ENCODE measurements around the gene ADARB2. TPM values are rescaled to one million over a fixed set of nuclear protein-coding genes. Genes with fewer than 3 reads are reported as not detected.

Gene ADARB2
- total RNA-seq, 4 donors from 2014 or later: 2.0 to 9.9 (median 5.1) TPM

DNA sequence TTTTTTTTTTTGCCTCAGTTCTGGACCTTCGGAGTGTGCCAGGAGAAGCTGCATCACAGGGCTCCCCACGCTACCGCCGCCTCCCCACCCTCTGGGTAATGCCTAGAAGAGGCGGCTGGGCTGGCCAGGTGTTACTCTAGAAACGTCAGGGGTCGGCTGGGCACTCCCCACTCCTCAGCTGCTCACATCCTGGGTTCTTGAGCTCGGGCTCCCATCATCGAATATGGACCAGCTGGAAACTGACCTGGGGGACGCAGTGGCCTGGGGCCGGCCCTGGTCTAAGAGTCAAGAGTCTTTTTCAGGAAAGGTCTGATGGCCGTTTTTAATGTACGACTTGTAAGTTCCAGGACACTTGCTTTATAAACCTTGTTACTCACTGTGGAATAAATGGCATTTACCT lies 354.6 kb downstream of the ADARB2 start:
- H3K36me3 ChIP-seq: no peaks in the 10 kb centered on the region
- H3K27me3 ChIP-seq: no peaks in the 10 kb centered on the region
- H3K4me3 ChIP-seq: no peak overlapping the region
- DNase-seq: peak; percentile 8 to 24 (median 23)
- no peak for TF ChIP-seq POLR2A (IDR thresholded peaks at IDR 0.05)
- TF ChIP-seq, protein P1, sequence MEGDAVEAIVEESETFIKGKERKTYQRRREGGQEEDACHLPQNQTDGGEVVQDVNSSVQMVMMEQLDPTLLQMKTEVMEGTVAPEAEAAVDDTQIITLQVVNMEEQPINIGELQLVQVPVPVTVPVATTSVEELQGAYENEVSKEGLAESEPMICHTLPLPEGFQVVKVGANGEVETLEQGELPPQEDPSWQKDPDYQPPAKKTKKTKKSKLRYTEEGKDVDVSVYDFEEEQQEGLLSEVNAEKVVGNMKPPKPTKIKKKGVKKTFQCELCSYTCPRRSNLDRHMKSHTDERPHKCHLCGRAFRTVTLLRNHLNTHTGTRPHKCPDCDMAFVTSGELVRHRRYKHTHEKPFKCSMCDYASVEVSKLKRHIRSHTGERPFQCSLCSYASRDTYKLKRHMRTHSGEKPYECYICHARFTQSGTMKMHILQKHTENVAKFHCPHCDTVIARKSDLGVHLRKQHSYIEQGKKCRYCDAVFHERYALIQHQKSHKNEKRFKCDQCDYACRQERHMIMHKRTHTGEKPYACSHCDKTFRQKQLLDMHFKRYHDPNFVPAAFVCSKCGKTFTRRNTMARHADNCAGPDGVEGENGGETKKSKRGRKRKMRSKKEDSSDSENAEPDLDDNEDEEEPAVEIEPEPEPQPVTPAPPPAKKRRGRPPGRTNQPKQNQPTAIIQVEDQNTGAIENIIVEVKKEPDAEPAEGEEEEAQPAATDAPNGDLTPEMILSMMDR (IDR thresholded peaks at IDR 0.05): no peak
- no peaks in the 10 kb centered on the region for H3K4me1 ChIP-seq
- H3K27ac ChIP-seq: no peak overlapping the region
- H3K9me3 ChIP-seq: no peaks in the 10 kb centered on the region

DNA sequence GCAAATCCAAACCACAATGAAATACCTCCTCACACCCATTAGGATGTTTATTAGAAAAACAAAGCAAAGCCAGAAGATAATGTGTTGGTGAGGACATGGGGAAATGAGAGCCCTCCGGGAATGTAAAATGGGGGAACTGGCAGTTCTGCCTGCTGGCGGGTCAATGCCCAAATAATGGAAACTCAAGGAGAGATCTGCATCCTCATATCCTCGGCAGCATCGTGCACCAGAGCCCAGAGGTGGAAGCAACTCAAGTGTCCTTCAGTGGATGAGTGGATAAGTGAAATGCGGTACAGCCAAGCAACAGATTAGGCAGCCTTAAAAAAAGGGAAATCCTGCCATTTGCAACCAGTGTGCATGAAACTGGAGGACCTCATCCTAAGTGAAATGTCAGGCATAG lies 356.0 kb downstream of the ADARB2 start:
- no peaks in the 10 kb centered on the region for H3K9me3 ChIP-seq

DNA sequence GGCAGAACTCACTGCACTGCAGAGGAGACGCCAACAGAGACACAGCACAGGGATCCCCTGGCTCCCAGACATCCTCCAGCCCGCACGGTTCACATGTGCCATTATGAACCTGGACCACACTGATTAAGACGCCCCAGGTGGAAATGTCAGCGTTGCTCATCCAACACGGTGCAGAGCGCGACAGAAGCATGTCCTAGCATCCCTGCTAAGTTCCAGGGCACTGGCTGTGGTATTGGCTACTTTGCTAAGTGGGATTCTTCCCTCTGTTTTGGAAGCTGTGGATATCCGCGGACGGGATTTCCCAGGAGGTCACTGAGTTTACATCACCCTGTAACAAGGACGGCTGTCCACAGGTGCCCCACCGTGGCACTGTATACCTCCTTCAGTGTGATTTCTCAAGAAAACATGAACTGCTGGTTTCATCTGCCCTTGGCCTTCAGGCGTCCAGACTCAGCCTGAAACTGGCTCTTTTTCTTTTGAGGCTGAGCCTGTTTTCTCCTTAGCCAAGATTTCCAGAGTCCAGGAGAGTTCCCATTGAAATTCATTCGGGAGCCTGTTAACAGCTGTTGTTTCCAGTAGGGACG lies 357.1 kb downstream of the ADARB2 start:
- Histone ChIP-seq H3K4me1 (no peaks in the 10 kb centered on the region), H3K9me3 (no peaks in the 10 kb centered on the region), H3K36me3 (no peaks in the 10 kb centered on the region), H3K27me3 (no peaks in the 10 kb centered on the region), H3K27ac (no peak overlapping the region), H3K4me3 (no peak overlapping the region)
- TF ChIP-seq, protein P1 (IDR thresholded peaks at IDR 0.05): no peak
- TF ChIP-seq POLR2A (IDR thresholded peaks at IDR 0.05): no peak
- peak; percentile 7 to 30 (median 25) for DNase-seq

More for the DNA sequence above, 356.0 kb downstream of the ADARB2 start:
- Histone ChIP-seq H3K27me3 (no peaks in the 10 kb centered on the region), H3K27ac (no peak overlapping the region), H3K36me3 (no peaks in the 10 kb centered on the region), H3K4me1 (no peaks in the 10 kb centered on the region), H3K4me3 (no peak overlapping the region)
- DNase-seq: peak in 1 of 3 donors; percentile 10
- no peak for TF ChIP-seq POLR2A (IDR thresholded peaks at IDR 0.05)
- TF ChIP-seq, protein P1 (IDR thresholded peaks at IDR 0.05): no peak

DNA sequence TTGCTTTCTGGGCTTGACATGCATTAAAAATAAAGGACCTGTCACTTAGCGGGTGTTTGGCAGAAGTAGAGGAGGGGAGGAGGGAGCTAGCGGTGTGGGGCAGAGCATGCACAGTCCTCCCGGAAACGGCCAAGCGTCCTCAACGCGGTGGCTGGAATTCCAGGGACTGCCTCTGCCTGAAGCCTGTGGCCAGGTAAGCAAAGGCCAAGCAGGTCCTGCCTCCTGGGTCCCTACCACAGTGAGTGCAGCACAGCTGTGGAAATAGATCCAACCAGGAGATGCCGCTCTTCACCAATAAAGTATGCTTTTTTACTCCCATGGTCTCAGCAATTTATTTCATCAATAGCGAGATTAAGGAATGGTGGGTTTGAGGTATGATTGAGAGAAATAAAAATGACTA lies 357.7 kb downstream of the ADARB2 start:
- Histone ChIP-seq H3K27me3 (no peaks in the 10 kb centered on the region), H3K27ac (no peak overlapping the region), H3K36me3 (no peaks in the 10 kb centered on the region), H3K9me3 (no peaks in the 10 kb centered on the region), H3K4me1 (no peaks in the 10 kb centered on the region), H3K4me3 (no peak overlapping the region)
- DNase-seq: peak; percentile 11 to 28 (median 19)
- TF ChIP-seq POLR2A (IDR thresholded peaks at IDR 0.05): no peak
- TF ChIP-seq, protein P1 (IDR thresholded peaks at IDR 0.05): no peak

DNA sequence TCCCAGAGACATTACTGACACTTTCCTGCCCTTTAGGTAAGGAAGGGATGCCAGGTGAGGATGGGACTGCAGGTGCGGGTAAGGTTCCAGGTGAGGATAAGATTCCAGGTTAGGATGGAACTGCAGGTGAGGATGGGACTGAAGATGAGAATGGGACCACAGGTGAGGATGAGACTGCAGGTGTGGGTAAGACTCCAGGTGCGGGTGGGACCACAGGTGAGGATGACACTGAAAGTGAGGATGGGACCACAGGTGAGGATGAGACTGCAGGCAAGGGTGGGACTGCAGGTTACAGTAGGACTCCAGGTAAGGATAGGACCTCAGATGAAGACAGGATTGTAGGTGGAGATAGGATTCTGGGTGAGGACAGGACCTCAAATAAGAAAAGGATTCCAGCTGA lies 358.9 kb downstream of the ADARB2 start:
- Histone ChIP-seq H3K4me1 (no peaks in the 10 kb centered on the region), H3K27ac (no peak overlapping the region), H3K4me3 (no peak overlapping the region), H3K36me3 (no peaks in the 10 kb centered on the region), H3K9me3 (no peaks in the 10 kb centered on the region), H3K27me3 (no peaks in the 10 kb centered on the region)
- peak in 1 of 3 donors; percentile 10 for DNase-seq
- TF ChIP-seq POLR2A (IDR thresholded peaks at IDR 0.05): no peak
- TF ChIP-seq, protein P1 (IDR thresholded peaks at IDR 0.05): no peak

Measured in Peyer's patch (tissue), 4 donors.